Esophagus muscularis mucosa (tissue), 4 donors: ENCODE data around the gene CNOT3. TPM values are rescaled to one million over a fixed set of nuclear protein-coding genes. Genes with fewer than 3 reads are reported as not detected.

Experiments
- DNase-seq: peaks from one replicate; pipeline ENCODE4 v3.0.0-alpha.2; 2017; ENCODE audit errors: extremely low spot score
- H3K27ac ChIP-seq, 4 donors: fragments of 200-600 bp; sonication (generic); replicated peaks in 1 of 4; 1 replicate in 3 of 4; 2 replicates in 1 of 4; pipeline ENCODE4 v1.5.1; 2016 to 2019; ENCODE audit warnings: mild to moderate bottlenecking in 1 of 4
- H3K27me3 ChIP-seq, 4 donors: fragments of 200-600 bp; sonication (generic); one replicate each; pipeline versions ENCODE4 v1.5.1 to v1.6.0; 2016 to 2019
- H3K36me3 ChIP-seq, 4 donors: fragments of 200-600 bp; sonication (generic); one replicate each; pipeline ENCODE4 v1.5.1; 2016 to 2019
- H3K4me1 ChIP-seq, 4 donors: fragments of 200-600 bp; sonication (generic); one replicate each; pipeline ENCODE4 v1.5.1; 2016 to 2019
- H3K4me3 ChIP-seq, 4 donors: fragments of 200-600 bp; sonication (generic); 1 replicate in 2 of 4; 2 replicates in 2 of 4; pipeline ENCODE4 v1.5.1; 2016 to 2019; ENCODE audit warnings: mild to moderate bottlenecking in 4 of 4, moderate library complexity in 1 of 4
- H3K9me3 ChIP-seq, 4 donors: fragments of 200-600 bp; sonication (generic); 1 replicate in 3 of 4; 2 replicates in 1 of 4; pipeline ENCODE4 v1.5.1; 2016 to 2019
- CTCF ChIP-seq, 3 experiments: fragments of 200-600 bp in 2 of 3; fragments of 450-650 bp in 1 of 3; sonication (generic) in 2 of 3; IDR thresholded peaks; one replicate each; pipeline ENCODE4 v1.5.1; 2017 to 2019; ENCODE audit warnings: antibody characterized with exemption in 3 of 3, mild to moderate bottlenecking in 2 of 3, moderate library complexity in 1 of 3
- EP300 ChIP-seq: sonication (generic); formaldehyde crosslinking; IDR thresholded peaks from one replicate; pipeline ENCODE4 v1.6.1; 2017; ENCODE audit warnings: antibody characterized with exemption
- POLR2A ChIP-seq: fragments of 450-650 bp; IDR thresholded peaks from one replicate; pipeline ENCODE4 v1.6.1; 2017; ENCODE audit warnings: antibody characterized with exemption, moderate library complexity, mild to moderate bottlenecking, low read depth
- POLR2AphosphoS5 ChIP-seq, 2 donors: sonication (generic); formaldehyde crosslinking; IDR thresholded peaks; one replicate each; pipeline ENCODE4 v1.6.1; 2017; ENCODE audit warnings: antibody characterized with exemption in 2 of 2
- WGBS: methylation state at CpG from one replicate; pipeline ENCODE4 v1.1.5; 2018; 5-methylcytosine and 5-hydroxymethylcytosine counted together
- intact Hi-C: fragments of 100-400 bp; cut with DNase I; formaldehyde crosslinking; loops from one replicate; pipeline ENCODE4 v1.15.1; 2023
- total RNA-seq, 4 donors: library from RNA; depleted of rRNA; stranded (reverse); fragments of >200 nt; gene quantifications; one replicate each; pipeline versions ENCODE4 v1.1.0 to v1.2.1, GENCODE V29; 2016

CNOT3 gene
- total RNA-seq, 4 donors from 2014 or later: 15.1 to 25.3 (median 21.1) TPM

- intact Hi-C loops: no loop called here
- TF ChIP-seq POLR2AphosphoS5 (IDR thresholded peaks at IDR 0.05): no peak
- no peaks in the 10 kb centered on the region for H3K4me1 ChIP-seq
Observed at GRCh38 chr19:54127688-54128440, 9.7 kb upstream of the CNOT3 start.

GRCh38 chr19:54128441-54128725 lies 9.2 kb upstream of the CNOT3 start:
- no peaks in the 10 kb centered on the region for H3K4me1 ChIP-seq
- H3K36me3 ChIP-seq: peaks cover 79 to 98% (median 93%) of the 10 kb centered on the region in 4 donors
- DNase-seq: no peak
- no peaks in the 10 kb centered on the region for H3K9me3 ChIP-seq
- no peak overlapping the region for H3K4me3 ChIP-seq
- intact Hi-C loops: no loop called here
- no peak overlapping the region for H3K27ac ChIP-seq
- TF ChIP-seq POLR2AphosphoS5 (IDR thresholded peaks at IDR 0.05) (no peak), POLR2A (no peak), CTCF (IDR thresholded peaks at IDR 0.05) (no peak), EP300 (no peak)
- no peaks in the 10 kb centered on the region for H3K27me3 ChIP-seq
- 91% methylated on average over 16 of the region's 20 CpGs for WGBS

More at GRCh38 chr19:54127688-54128440, 9.7 kb upstream of the CNOT3 start:
- Histone ChIP-seq H3K27ac (no peak overlapping the region), H3K9me3 (no peaks in the 10 kb centered on the region), H3K4me3 (no peak overlapping the region), H3K27me3 (no peaks in the 10 kb centered on the region), H3K36me3 (peaks cover 84 to 99% (median 97%) of the 10 kb centered on the region in 4 donors)
- no peak for DNase-seq
- WGBS: 95% methylated on average over 41 of the region's 44 CpGs

GRCh38 chr19:54128796-54129616 lies 8.6 kb upstream of the CNOT3 start:
- DNase-seq: no peak
- Histone ChIP-seq H3K27me3 (no peaks in the 10 kb centered on the region), H3K36me3 (peaks cover 73 to 92% (median 87%) of the 10 kb centered on the region in 4 donors), H3K4me1 (no peaks in the 10 kb centered on the region), H3K27ac (no peak overlapping the region), H3K4me3 (no peak overlapping the region), H3K9me3 (no peaks in the 10 kb centered on the region)
- WGBS: 96% methylated on average over 28 of the region's 41 CpGs
- TF ChIP-seq EP300: no peak
- no peak for TF ChIP-seq POLR2A
- no peak for TF ChIP-seq CTCF (IDR thresholded peaks at IDR 0.05)
- TF ChIP-seq POLR2AphosphoS5 (IDR thresholded peaks at IDR 0.05): no peak
- intact Hi-C loops: no loop called here

- no peaks in the 10 kb centered on the region for H3K9me3 ChIP-seq
- no peaks in the 10 kb centered on the region for H3K4me1 ChIP-seq
- intact Hi-C loops: no loop called here
- H3K4me3 ChIP-seq: no peak overlapping the region
- no peak overlapping the region for H3K27ac ChIP-seq
- H3K36me3 ChIP-seq: peaks cover 67 to 86% (median 81%) of the 10 kb centered on the region in 4 donors
- H3K27me3 ChIP-seq: no peaks in the 10 kb centered on the region
- no peak for DNase-seq
- no CpG with 5 or more reads among the region's 20 CpGs for WGBS
- TF ChIP-seq POLR2A: no peak
- TF ChIP-seq CTCF (IDR thresholded peaks at IDR 0.05): no peak
- no peak for TF ChIP-seq POLR2AphosphoS5 (IDR thresholded peaks at IDR 0.05)
- TF ChIP-seq EP300: no peak
Observed at GRCh38 chr19:54129617-54129996, 8.0 kb upstream of the CNOT3 start.

GRCh38 chr19:54133312-54133956 lies 4.1 kb upstream of the CNOT3 start:
- H3K4me1 ChIP-seq: peaks cover 9 to 19% (median 15%) of the 10 kb centered on the region in 4 donors
- H3K27ac ChIP-seq: no peak overlapping the region
- WGBS: 83% methylated on average over 10 of the region's 10 CpGs
- intact Hi-C loops: no loop called here
- TF ChIP-seq CTCF (IDR thresholded peaks at IDR 0.05): no peak
- no peak for TF ChIP-seq EP300
- no peak for TF ChIP-seq POLR2A
- TF ChIP-seq POLR2AphosphoS5 (IDR thresholded peaks at IDR 0.05): no peak
- H3K36me3 ChIP-seq: peaks cover 31 to 47% (median 43%) of the 10 kb centered on the region in 4 donors
- DNase-seq: no peak
- no peaks in the 10 kb centered on the region for H3K27me3 ChIP-seq
- no peak overlapping the region for H3K4me3 ChIP-seq
- no peaks in the 10 kb centered on the region for H3K9me3 ChIP-seq
